ENCODE results near the gene ALDH1L1. TPM values are rescaled to one million over a fixed set of nuclear protein-coding genes. Genes with fewer than 3 reads are reported as not detected.

ALDH1L1 gene
- total and polyA plus RNA-seq, 2 experiments from 2014 or later, result 1.0 to 1.3 TPM

GRCh38 chr3:126158912-126159454 lies 21.4 kb downstream of the ALDH1L1 start:
- no peak overlapping the region for H3K4me3 ChIP-seq
- no peaks in the 10 kb centered on the region for H4K20me1 ChIP-seq (replicated peaks; ENCODE audit: insufficient read depth)
- TF ChIP-seq ZNF331 (CRISPR knock-in tag; IDR thresholded peaks at IDR 0.05; ENCODE audit: low read depth), result no peak
- TF ChIP-seq, protein P1, sequence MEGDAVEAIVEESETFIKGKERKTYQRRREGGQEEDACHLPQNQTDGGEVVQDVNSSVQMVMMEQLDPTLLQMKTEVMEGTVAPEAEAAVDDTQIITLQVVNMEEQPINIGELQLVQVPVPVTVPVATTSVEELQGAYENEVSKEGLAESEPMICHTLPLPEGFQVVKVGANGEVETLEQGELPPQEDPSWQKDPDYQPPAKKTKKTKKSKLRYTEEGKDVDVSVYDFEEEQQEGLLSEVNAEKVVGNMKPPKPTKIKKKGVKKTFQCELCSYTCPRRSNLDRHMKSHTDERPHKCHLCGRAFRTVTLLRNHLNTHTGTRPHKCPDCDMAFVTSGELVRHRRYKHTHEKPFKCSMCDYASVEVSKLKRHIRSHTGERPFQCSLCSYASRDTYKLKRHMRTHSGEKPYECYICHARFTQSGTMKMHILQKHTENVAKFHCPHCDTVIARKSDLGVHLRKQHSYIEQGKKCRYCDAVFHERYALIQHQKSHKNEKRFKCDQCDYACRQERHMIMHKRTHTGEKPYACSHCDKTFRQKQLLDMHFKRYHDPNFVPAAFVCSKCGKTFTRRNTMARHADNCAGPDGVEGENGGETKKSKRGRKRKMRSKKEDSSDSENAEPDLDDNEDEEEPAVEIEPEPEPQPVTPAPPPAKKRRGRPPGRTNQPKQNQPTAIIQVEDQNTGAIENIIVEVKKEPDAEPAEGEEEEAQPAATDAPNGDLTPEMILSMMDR (conservative IDR thresholded peaks at IDR 0.05; ENCODE audit: low read depth in 2 of 2), result 0 out of 4 replicates have a peak, but pooled peaks of 1 of the 2 experiments have one; percentile 4
- Mint-ChIP-seq H3K27me3 (ENCODE audit: insufficient read depth, low read depth, poor library complexity) (peaks cover 11% of the 10 kb centered on the region), H3K36me3 (ENCODE audit: low read depth) (peaks cover 3% of the 10 kb centered on the region; the same call in 1 of the 3 replicates), H3K4me3 (no peak overlapping the region), H3K9me3 (peaks cover 2% of the 10 kb centered on the region; the same call in 1 of the 3 replicates), H3K27ac (no peak overlapping the region), H3K4me1 (no peaks in the 10 kb centered on the region; the same call in 2 of the 3 replicates)
- no peaks in the 10 kb centered on the region for H3F3A ChIP-seq (replicated peaks; ENCODE audit: low read depth)
- no peaks in the 10 kb centered on the region for H3K79me2 ChIP-seq (replicated peaks; ENCODE audit: insufficient read depth)
- no peaks in the 10 kb centered on the region for H3K27me3 ChIP-seq (ENCODE audit: insufficient read depth)
- no peak overlapping the region for H3K27ac ChIP-seq (ENCODE audit: low read depth)
- H3K4me2 ChIP-seq, result no peak overlapping the region
- H3K36me3 ChIP-seq (ENCODE audit: insufficient read depth), result no peaks in the 10 kb centered on the region
- H2AFZ ChIP-seq, result no peak overlapping the region
- ATAC-seq (no peak; the same call in 2 of the 3 replicates), DNase-seq (ENCODE audit: low spot score) (no peak)
- no peaks in the 10 kb centered on the region for H3K9me2 ChIP-seq (ENCODE audit: insufficient read depth)
- no peaks in the 10 kb centered on the region for H3K4me1 ChIP-seq (ENCODE audit: insufficient read depth)

GRCh38 chr3:126158016-126158911 lies 22.1 kb downstream of the ALDH1L1 start:
- no peak for TF ChIP-seq CREB1 (CRISPR knock-in tag; IDR thresholded peaks at IDR 0.05; ENCODE audit: low read depth)
- no peak for TF ChIP-seq ZNF462 (CRISPR knock-in tag; IDR thresholded peaks at IDR 0.05)
- TF ChIP-seq, protein P2, sequence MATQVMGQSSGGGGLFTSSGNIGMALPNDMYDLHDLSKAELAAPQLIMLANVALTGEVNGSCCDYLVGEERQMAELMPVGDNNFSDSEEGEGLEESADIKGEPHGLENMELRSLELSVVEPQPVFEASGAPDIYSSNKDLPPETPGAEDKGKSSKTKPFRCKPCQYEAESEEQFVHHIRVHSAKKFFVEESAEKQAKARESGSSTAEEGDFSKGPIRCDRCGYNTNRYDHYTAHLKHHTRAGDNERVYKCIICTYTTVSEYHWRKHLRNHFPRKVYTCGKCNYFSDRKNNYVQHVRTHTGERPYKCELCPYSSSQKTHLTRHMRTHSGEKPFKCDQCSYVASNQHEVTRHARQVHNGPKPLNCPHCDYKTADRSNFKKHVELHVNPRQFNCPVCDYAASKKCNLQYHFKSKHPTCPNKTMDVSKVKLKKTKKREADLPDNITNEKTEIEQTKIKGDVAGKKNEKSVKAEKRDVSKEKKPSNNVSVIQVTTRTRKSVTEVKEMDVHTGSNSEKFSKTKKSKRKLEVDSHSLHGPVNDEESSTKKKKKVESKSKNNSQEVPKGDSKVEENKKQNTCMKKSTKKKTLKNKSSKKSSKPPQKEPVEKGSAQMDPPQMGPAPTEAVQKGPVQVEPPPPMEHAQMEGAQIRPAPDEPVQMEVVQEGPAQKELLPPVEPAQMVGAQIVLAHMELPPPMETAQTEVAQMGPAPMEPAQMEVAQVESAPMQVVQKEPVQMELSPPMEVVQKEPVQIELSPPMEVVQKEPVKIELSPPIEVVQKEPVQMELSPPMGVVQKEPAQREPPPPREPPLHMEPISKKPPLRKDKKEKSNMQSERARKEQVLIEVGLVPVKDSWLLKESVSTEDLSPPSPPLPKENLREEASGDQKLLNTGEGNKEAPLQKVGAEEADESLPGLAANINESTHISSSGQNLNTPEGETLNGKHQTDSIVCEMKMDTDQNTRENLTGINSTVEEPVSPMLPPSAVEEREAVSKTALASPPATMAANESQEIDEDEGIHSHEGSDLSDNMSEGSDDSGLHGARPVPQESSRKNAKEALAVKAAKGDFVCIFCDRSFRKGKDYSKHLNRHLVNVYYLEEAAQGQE (IDR thresholded peaks at IDR 0.05; ENCODE audit: unreplicated experiment), result no peak
- no peak for TF ChIP-seq EZH2 (IDR thresholded peaks at IDR 0.05; ENCODE audit: low read depth, unreplicated experiment)
- H3K4me1 ChIP-seq (ENCODE audit: insufficient read depth), result no peaks in the 10 kb centered on the region
- H3K27me3 ChIP-seq (ENCODE audit: insufficient read depth), result no peaks in the 10 kb centered on the region
- no peaks in the 10 kb centered on the region for H3K9me2 ChIP-seq (ENCODE audit: insufficient read depth)
- no peak overlapping the region for H3K4me2 ChIP-seq
- no peak overlapping the region for H3K4me3 ChIP-seq
- no peak for ATAC-seq
- Mint-ChIP-seq H3K27me3 (ENCODE audit: insufficient read depth, low read depth, poor library complexity) (peaks cover 13% of the 10 kb centered on the region), H3K36me3 (ENCODE audit: low read depth) (peaks cover 3% of the 10 kb centered on the region; the same call in 1 of the 3 replicates), H3K4me3 (no peak overlapping the region), H3K9me3 (peaks cover 2% of the 10 kb centered on the region; the same call in 1 of the 3 replicates), H3K4me1 (no peaks in the 10 kb centered on the region; the same call in 2 of the 3 replicates), H3K27ac (no peak overlapping the region; the same call in 1 of the 2 replicates)
- H3K79me2 ChIP-seq (replicated peaks; ENCODE audit: insufficient read depth), result no peaks in the 10 kb centered on the region
- no peaks in the 10 kb centered on the region for H3K36me3 ChIP-seq (ENCODE audit: insufficient read depth)
- DNase-seq (ENCODE audit: low spot score), result no peak
- H2AFZ ChIP-seq, result no peak overlapping the region
- H4K20me1 ChIP-seq (replicated peaks; ENCODE audit: insufficient read depth), result no peaks in the 10 kb centered on the region
- no peak overlapping the region for H3K27ac ChIP-seq (ENCODE audit: low read depth)
- no peaks in the 10 kb centered on the region for H3F3A ChIP-seq (replicated peaks; ENCODE audit: low read depth)
